ENCODE measurements around the gene OAF. TPM values are rescaled to one million over a fixed set of nuclear protein-coding genes. Genes with fewer than 3 reads are reported as not detected.

OAF gene
- total and polyA plus RNA-seq, 2 of the 8 experiments (the other 6 are each of a cell fraction or from before 2014, with no cell fraction given), result 1.3 to 1.5 TPM

DNA sequence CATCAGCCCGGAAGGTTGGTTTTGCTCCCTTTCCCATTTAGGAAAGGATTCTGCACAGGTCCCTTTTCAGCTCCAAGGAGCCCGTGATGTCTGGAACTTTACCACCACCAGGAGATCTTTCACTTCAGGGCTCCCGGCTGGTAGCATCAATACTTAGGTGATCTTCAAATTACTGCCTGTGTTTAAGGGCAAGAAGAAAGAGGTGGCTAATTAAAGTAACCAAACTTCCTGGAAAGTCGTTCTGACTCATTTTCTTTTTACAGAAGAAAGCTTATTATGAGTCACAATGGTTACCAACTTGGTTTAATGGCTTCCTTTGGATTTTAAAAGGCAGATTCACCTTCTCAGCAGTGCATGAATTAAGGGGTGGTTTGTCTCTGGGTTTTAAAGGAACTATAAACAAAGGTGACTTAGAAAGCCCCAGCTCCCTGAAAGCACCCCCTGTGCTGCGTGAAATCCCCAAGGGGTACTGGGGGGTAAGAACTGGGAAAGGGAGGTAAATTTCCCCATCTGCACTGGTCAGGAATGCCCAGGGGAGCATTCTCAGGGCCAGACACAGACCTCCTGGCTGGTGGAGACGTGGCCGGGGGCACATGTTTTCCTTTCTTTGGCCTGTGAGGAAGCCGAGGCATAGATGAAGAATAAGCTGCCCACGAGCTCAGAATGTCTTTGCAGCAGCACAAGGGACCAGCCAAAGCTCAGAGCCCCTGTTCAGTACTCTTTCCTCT is 37.9 kb downstream of the OAF start:
- Histone ChIP-seq H3K27ac (ENCODE audit: low read depth, low read length) (0 out of 2 replicates have a peak overlapping the region, but pooled peaks have one; percentile 31), H3K56ac (replicated peaks; ENCODE audit: insufficient read length, low read depth, low read length) (no peak overlapping the region), H3K79me1 (ENCODE audit: low read depth, low read length) (no peaks in the 10 kb centered on the region), H3K27me3 (replicated peaks in 1 of 4; ENCODE audit: control insufficient read depth in 3 of 4, extremely low read depth in 1 of 4, insufficient read depth in 3 of 4, low read length in 3 of 4) (no peaks in the 10 kb centered on the region), H3K9ac (replicated peaks in 1 of 4; ENCODE audit: extremely low read depth in 1 of 4, low read depth in 3 of 4, low read length in 3 of 4) (no peak overlapping the region), H3K79me2 (ENCODE audit: control insufficient read depth in 1 of 2, insufficient read depth in 2 of 2, low read length in 2 of 2) (no peaks in the 10 kb centered on the region), H3K23me2 (ENCODE audit: low read depth, low read length) (no peaks in the 10 kb centered on the region), H3K4me1 (replicated peaks in 1 of 4; ENCODE audit: control insufficient read depth in 3 of 4, insufficient read depth in 4 of 4, low read length in 3 of 4) (peaks cover 0 to 16% (median 5%) of the 10 kb centered on the region in 4 experiments), H3K4me2 (ENCODE audit: insufficient read depth in 1 of 2, low read depth in 2 of 2, low read length in 2 of 2) (peak overlapping the region in 1 of 2 experiments; percentile 14; a peak in 2 of 4 replicates), H2AK5ac (ENCODE audit: low read depth, low read length) (no peak overlapping the region; the same call in 1 of the 2 replicates), H2BK15ac (ENCODE audit: low read length) (peak overlapping the region; percentile 62; the same call in 1 of the 2 replicates), H2BK20ac (ENCODE audit: low read length) (no peak overlapping the region), H3K4me3 (ENCODE audit: extremely low read depth in 1 of 4, insufficient read depth in 2 of 4, low read depth in 3 of 4, low read length in 4 of 4) (no peak overlapping the region), H4K20me1 (replicated peaks in 1 of 2; ENCODE audit: control insufficient read depth in 1 of 2, insufficient read depth in 2 of 2, low read length in 2 of 2) (no peaks in the 10 kb centered on the region), H4K8ac (ENCODE audit: extremely low read depth, insufficient read depth, low read length) (no peak overlapping the region), H4K91ac (replicated peaks; ENCODE audit: insufficient read length, low read length) (no peak overlapping the region), H4K5ac (ENCODE audit: insufficient read length, low read depth, low read length) (no peak overlapping the region), H3K4ac (replicated peaks; ENCODE audit: insufficient read length, low read depth, low read length) (no peak overlapping the region), H3K14ac (ENCODE audit: insufficient read length) (no peak overlapping the region), H2BK12ac (ENCODE audit: low read depth, low read length) (0 out of 2 replicates have a peak overlapping the region, but pooled peaks have one; percentile 21), H2BK5ac (ENCODE audit: low read depth, low read length) (no peak overlapping the region; the same call in 1 of the 2 replicates), H2AFZ (ENCODE audit: low read length) (0 out of 2 replicates have a peak overlapping the region, but pooled peaks have one; percentile 26), H2BK120ac (replicated peaks; ENCODE audit: low read depth, low read length) (no peak overlapping the region), H3K9me3 (ENCODE audit: insufficient read depth in 2 of 2, low read depth in 1 of 2, low read length in 1 of 2) (no peaks in the 10 kb centered on the region), H3K18ac (ENCODE audit: extremely low read depth, low read length) (peak overlapping the region; percentile 33; the same call in 1 of the 2 replicates), H3K23ac (ENCODE audit: insufficient read length) (no peak overlapping the region), H3K36me3 (ENCODE audit: control insufficient read depth in 2 of 4, insufficient read depth in 4 of 4, low read length in 3 of 4) (no peaks in the 10 kb centered on the region)
- TF ChIP-seq TEAD4 (IDR thresholded peaks at IDR 0.05; ENCODE audit: low read depth, low read length) (0 out of 2 replicates have a peak, but pooled peaks have one; percentile 4), RNF2 (IDR thresholded peaks at IDR 0.05; ENCODE audit: borderline replicate concordance, low read depth, low read length, missing control alignments, poor library complexity, severe bottlenecking) (no peak), SIN3A (conservative IDR thresholded peaks at IDR 0.05 in 1 of 2, IDR thresholded peaks at IDR 0.05 in 1 of 2; ENCODE audit: low read depth in 1 of 2, low read length in 2 of 2) (no peak), EP300 (IDR thresholded peaks at IDR 0.05; ENCODE audit: borderline replicate concordance in 1 of 2, low read depth in 2 of 2, low read length in 2 of 2) (peak in 1 of 2 experiments; percentile 17; a peak in 1 of 3 replicates), POLR2AphosphoS5 (IDR thresholded peaks at IDR 0.05; ENCODE audit: low read depth, low read length) (no peak), NRF1 (IDR thresholded peaks at IDR 0.05; ENCODE audit: low read depth, low read length) (no peak), SP2 (IDR thresholded peaks at IDR 0.05; ENCODE audit: low read length) (no peak)
- TF ChIP-seq, protein P1, sequence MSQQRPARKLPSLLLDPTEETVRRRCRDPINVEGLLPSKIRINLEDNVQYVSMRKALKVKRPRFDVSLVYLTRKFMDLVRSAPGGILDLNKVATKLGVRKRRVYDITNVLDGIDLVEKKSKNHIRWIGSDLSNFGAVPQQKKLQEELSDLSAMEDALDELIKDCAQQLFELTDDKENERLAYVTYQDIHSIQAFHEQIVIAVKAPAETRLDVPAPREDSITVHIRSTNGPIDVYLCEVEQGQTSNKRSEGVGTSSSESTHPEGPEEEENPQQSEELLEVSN (IDR thresholded peaks at IDR 0.05), result peak; percentile 64
- TF ChIP-seq, protein P2, sequence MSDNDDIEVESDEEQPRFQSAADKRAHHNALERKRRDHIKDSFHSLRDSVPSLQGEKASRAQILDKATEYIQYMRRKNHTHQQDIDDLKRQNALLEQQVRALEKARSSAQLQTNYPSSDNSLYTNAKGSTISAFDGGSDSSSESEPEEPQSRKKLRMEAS (IDR thresholded peaks at IDR 0.05), result peak; percentile 59; the same call in 1 of the 2 replicates
- CTCF ChIA-PET (ENCODE audit: partially characterized antibody), result interaction anchor here (0.7 to 41.2 kb wide), 13 partner anchors 10 to 455 kb away, joined by 3 to 1412 read pairs (median 4); partner anchors contain the start of gene POU2F3
- 56% methylated on average over 9 of the region's 9 CpGs; no CpG with 5 or more reads in 1 of the 2 experiments for WGBS, 2 experiments (ENCODE audit: extremely low coverage in 1 of 2, insufficient coverage in 1 of 2, insufficient read length in 1 of 2, insufficient replicate concordance in 2 of 2, low coverage in 1 of 2, low lambda C conversion rate in 2 of 2, missing lambda C conversion rate in 1 of 2)
- FAIRE-seq (no peak), DNase-seq (ENCODE audit: low read depth in 1 of 2, low spot score in 2 of 2) (no peak)
- POLR2A ChIA-PET (ENCODE audit: partially characterized antibody), result interaction anchor here (1.1 to 2.2 kb wide), 2 partner anchors 9 to 12 kb away, joined by 3 to 6 read pairs; partner anchors contain the start of gene POU2F3

Measured in H1 (cell line).